ENCODE measurements around the gene OSBPL6.

The OSBPL6 gene

GRCh38 chr2:178271629-178272333, 77.5 kb downstream of the OSBPL6 start:
- no peak for DNase-seq (ENCODE audit: low read depth)

GRCh38 chr2:178273787-178274360, 79.6 kb downstream of the OSBPL6 start:
- DNase-seq (ENCODE audit: low read depth) = no peak

GRCh38 chr2:178275600-178275999, 81.3 kb downstream of the OSBPL6 start:
- no peak for DNase-seq (ENCODE audit: low read depth)

- DNase-seq (ENCODE audit: low read depth) = no peak
These were observed 83.5 kb downstream of the OSBPL6 start for GRCh38 chr2:178277741-178278197.

- no peak for DNase-seq (ENCODE audit: low read depth)
These were observed 84.8 kb downstream of the OSBPL6 start for GRCh38 chr2:178279142-178279541.

- DNase-seq (ENCODE audit: low read depth) = no peak
These were observed 85.3 kb downstream of the OSBPL6 start for GRCh38 chr2:178279636-178280035.

- DNase-seq (ENCODE audit: low read depth) = no peak
These were observed 86.0 kb downstream of the OSBPL6 start for GRCh38 chr2:178280244-178280852.

GRCh38 chr2:178282075-178282815, 87.9 kb downstream of the OSBPL6 start:
- DNase-seq (ENCODE audit: low read depth) = no peak

GRCh38 chr2:178283341-178283918, 89.1 kb downstream of the OSBPL6 start:
- no peak for DNase-seq (ENCODE audit: low read depth)

GRCh38 chr2:178284613-178285286, 90.4 kb downstream of the OSBPL6 start:
- DNase-seq (ENCODE audit: low read depth) = no peak

GRCh38 chr2:178285287-178285615, 90.9 kb downstream of the OSBPL6 start:
- no peak for DNase-seq (ENCODE audit: low read depth)

GRCh38 chr2:178286636-178287035, 92.3 kb downstream of the OSBPL6 start:
- DNase-seq (ENCODE audit: low read depth) = no peak

- no peak for DNase-seq (ENCODE audit: low read depth)
These were observed 93.5 kb downstream of the OSBPL6 start for GRCh38 chr2:178287652-178288344.

GRCh38 chr2:178291703-178292102, 97.4 kb downstream of the OSBPL6 start:
- no peak for DNase-seq (ENCODE audit: low read depth)

- no peak for DNase-seq (ENCODE audit: low read depth)
These were observed 98.3 kb downstream of the OSBPL6 start for GRCh38 chr2:178292586-178292985.

- no peak for DNase-seq (ENCODE audit: low read depth)
These were observed 100.8 kb downstream of the OSBPL6 start for GRCh38 chr2:178295115-178295514.

- DNase-seq (ENCODE audit: low read depth) = no peak
These were observed 101.6 kb downstream of the OSBPL6 start for GRCh38 chr2:178295906-178296305.

GRCh38 chr2:178296394-178297090, 102.2 kb downstream of the OSBPL6 start:
- DNase-seq (ENCODE audit: low read depth) = no peak

GRCh38 chr2:178297091-178297411, 102.7 kb downstream of the OSBPL6 start:
- DNase-seq (ENCODE audit: low read depth) = no peak

- no peak for DNase-seq (ENCODE audit: low read depth)
These were observed 104.5 kb downstream of the OSBPL6 start for GRCh38 chr2:178298785-178299212.
